ENCODE results near the gene LRRFIP1.
"Not testable (repeated sequence)": the region's sequence is repeated elsewhere in the genome, so short reads cannot be mapped to it uniquely, and the experiment has no call there.

The LRRFIP1 gene

GRCh38 chr2:237652854-237653253, 25.5 kb downstream of the LRRFIP1 start:
- DNase-seq (ENCODE audit: low read depth, low spot score) = no peak
- no peak overlapping the region for H3K4me3 ChIP-seq (ENCODE audit: low read length)

DNA sequence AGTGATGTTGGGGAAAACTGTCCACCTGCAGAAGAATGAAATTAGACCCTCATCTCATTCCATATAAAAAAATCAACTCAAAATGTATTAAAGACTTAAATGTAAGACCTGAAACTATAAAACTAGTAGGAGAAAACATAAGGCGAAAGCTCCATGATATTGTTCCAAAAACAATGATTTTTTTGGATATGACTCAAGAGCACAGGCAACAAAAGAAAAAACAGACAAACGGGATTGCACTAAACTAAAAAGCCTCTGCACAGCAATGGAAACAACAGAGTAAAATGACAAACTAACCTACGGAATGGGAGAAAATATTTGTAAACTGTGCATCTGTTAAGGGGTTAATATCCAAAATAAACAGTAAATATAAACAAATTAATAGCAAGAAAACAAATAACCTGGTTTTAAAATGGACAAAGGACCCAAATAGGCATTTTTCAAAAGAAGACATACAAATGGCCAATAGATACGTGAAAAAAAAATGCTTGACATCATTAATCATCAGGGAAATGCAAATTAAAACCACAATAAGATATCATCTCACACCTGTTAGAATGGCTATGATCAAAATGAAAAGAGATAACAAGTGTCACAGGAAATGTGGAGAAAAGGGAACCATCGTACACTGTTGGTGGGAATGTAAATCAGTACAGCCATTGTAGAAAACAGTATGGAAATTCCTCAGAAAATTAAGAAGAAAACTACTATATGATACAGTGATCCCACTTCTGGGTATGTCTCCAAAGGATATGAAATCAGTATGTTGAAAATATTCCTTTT, 26.6 kb downstream of the LRRFIP1 start:
- H3K4me3 ChIP-seq (ENCODE audit: low read length) = no peak overlapping the region
- DNase-seq (ENCODE audit: low read depth, low spot score) = no peak

DNA sequence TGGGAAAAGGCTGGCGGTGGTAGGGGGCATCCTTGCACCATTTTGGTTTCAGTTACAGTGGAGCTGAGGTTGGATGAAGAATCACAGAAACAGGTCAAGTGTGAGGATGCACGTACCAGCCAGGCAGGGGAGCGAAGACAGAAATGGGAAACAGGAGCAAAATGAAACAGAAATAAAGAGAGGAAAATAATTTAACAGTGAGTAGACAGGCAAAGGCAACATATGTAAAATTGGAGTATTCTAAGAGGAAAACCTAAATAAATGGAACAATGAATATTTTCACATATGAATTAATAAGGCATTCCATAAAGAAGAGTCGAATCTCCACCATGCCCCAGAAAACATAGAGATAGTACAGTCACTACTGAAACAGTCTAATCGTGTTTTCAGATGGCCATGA, 29.7 kb downstream of the LRRFIP1 start:
- H3K4me3 ChIP-seq (ENCODE audit: low read length) = no peak overlapping the region
- no peak for DNase-seq (ENCODE audit: low read depth, low spot score)

DNA sequence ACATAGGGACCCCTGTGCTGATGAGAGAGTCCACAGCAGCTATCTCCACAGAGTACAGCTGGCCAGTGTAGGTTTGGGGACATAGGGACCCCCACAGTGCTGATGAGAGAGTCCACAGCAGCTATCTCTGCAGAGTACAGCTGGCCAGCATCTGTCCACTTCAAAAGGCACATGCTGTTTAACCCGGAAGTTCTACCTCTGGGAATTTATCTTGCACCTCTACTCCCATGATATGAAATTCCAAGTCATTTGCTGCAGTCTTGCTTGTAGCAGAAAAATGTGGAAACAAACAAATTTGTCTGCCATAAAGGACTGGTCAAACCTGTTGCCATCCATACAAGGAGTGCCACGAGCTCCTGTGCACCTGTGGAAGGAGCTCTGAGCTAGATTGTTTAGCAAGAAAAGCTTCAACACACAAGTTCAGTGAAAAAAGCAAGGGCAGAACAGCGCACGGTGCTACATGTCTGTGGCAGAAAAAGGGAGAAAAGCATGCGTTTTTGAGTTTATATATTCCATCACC, 33.1 kb downstream of the LRRFIP1 start:
- no peak for DNase-seq (ENCODE audit: low read depth, low spot score)

GRCh38 chr2:237661270-237661669, 33.9 kb downstream of the LRRFIP1 start:
- no peak overlapping the region for H3K4me3 ChIP-seq (ENCODE audit: low read length)
- DNase-seq (ENCODE audit: low read depth, low spot score) = no peak

More for the DNA sequence above, 33.1 kb downstream of the LRRFIP1 start:
- no peak overlapping the region for H3K4me3 ChIP-seq (ENCODE audit: low read length)

DNA sequence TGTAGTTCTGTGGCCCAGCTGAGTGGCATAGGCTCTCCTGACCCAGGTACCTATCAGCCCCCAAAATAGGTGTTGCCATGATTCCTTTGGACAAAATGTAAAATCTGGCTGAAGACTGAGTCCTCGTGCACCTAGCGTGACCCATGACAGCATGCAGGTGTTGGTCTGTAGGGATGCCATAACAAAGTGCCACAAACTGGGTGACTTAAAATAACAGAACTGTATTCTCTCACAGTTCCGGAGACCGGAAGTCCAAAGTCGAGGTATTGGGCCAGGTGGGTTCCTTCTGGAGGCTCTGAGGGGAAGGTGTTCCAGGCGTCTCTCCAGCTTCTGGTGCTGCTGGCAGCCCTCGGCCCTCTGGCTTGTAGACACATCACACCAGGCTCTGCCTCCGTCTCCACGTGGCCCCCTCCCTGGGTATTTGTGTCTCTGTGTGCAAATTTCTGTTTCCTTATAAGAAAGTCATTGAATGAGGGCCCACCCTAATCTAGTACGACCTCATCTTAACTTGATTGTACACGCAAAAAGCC, 34.5 kb downstream of the LRRFIP1 start:
- DNase-seq (ENCODE audit: low read depth, low spot score) = no peak
- H3K4me3 ChIP-seq (ENCODE audit: low read length) = no peak overlapping the region

GRCh38 chr2:237662671-237663093, 35.3 kb downstream of the LRRFIP1 start:
- DNase-seq (ENCODE audit: low read depth, low spot score) = no peak
- H3K4me3 ChIP-seq (ENCODE audit: low read length) = no peak overlapping the region

- H3K4me3 ChIP-seq (ENCODE audit: low read length) = no peak overlapping the region
- no peak for DNase-seq (ENCODE audit: low read depth, low spot score)
Measured at GRCh38 chr2:237663517-237664110, 36.2 kb downstream of the LRRFIP1 start.

GRCh38 chr2:237664151-237664550, 36.8 kb downstream of the LRRFIP1 start:
- no peak for DNase-seq (ENCODE audit: low read depth, low spot score)
- H3K4me3 ChIP-seq (ENCODE audit: low read length) = no peak overlapping the region

DNA sequence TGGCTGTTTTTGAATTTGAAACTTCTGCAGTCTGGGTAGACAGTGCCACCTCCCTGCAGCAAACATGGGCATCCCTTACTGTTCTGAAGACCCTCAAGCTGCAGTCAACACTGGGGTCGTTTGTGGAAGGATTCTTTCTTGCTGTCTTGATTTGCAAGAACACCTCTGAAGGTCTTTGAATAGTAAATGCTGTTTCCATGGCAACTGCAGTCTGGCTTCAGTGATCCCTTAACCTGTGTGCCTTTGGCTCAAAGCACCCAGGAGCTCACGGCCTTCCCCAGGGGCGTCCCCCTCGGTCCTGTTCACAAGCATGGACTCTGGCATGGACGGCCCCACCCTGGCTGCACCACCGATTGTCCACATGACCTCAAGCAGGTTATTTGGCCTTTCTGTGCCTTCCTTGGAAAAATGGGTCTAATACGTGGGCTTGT, 38.3 kb downstream of the LRRFIP1 start:
- DNase-seq (ENCODE audit: low read depth, low spot score) = no peak
- H3K4me3 ChIP-seq (ENCODE audit: low read length) = no peak overlapping the region

GRCh38 chr2:237666606-237667005, 39.2 kb downstream of the LRRFIP1 start:
- H3K4me3 ChIP-seq (ENCODE audit: low read length) = no peak overlapping the region
- no peak for DNase-seq (ENCODE audit: low read depth, low spot score)

DNA sequence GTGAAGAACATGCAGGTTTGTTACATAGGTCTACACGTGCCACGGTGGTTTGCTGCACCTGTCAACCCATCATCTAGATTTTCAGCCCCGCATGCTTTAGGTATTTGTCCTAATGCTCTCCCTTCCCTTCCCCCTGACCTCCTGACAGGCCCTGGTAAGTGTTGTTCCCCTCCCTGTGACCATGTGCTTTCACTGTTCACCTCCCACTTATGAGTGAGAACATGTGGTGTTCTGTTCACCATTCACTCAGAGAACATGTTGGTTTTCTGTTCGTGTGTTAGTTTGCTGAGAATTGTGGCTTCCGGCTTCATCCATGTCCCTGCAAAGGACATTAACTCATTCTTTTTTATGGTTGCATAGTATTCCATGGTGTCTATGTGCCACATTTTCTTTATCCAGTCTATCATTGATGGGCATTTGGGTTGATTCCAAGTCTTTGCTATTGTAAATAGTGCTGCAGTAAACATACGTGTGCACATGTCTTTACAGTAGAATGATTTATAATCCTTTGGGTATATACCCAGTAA, 39.7 kb downstream of the LRRFIP1 start:
- DNase-seq (ENCODE audit: low read depth, low spot score); H3K4me3 ChIP-seq (ENCODE audit: low read length): not testable (repeated sequence)

- H3K4me3 ChIP-seq (ENCODE audit: low read length) = no peak overlapping the region
- DNase-seq (ENCODE audit: low read depth, low spot score) = no peak
Measured at GRCh38 chr2:237667893-237668292, 40.5 kb downstream of the LRRFIP1 start.

DNA sequence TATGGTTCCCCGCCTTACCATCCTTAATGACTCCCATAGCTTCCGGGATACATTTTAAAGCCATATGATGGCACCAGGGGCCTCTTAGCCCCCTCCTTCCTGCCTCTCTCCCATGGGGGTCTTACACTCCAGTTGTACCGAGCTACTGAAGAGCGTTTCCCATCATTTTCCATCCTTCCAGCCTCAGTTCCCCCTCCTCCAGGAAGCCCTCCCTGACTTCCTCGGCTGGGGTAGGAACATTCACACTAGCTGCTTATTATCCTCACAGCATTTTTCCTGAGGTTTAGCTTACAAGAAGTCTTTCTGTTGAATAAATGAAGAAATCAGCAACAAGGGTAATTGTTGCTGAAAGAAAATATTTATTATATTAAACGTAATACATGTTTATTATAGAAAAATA, 41.1 kb downstream of the LRRFIP1 start:
- no peak for DNase-seq (ENCODE audit: low read depth, low spot score)
- H3K4me3 ChIP-seq (ENCODE audit: low read length) = no peak overlapping the region

- DNase-seq (ENCODE audit: low read depth, low spot score) = no peak
- H3K4me3 ChIP-seq (ENCODE audit: low read length) = no peak overlapping the region
Measured at GRCh38 chr2:237669283-237669627, 41.9 kb downstream of the LRRFIP1 start.

DNA sequence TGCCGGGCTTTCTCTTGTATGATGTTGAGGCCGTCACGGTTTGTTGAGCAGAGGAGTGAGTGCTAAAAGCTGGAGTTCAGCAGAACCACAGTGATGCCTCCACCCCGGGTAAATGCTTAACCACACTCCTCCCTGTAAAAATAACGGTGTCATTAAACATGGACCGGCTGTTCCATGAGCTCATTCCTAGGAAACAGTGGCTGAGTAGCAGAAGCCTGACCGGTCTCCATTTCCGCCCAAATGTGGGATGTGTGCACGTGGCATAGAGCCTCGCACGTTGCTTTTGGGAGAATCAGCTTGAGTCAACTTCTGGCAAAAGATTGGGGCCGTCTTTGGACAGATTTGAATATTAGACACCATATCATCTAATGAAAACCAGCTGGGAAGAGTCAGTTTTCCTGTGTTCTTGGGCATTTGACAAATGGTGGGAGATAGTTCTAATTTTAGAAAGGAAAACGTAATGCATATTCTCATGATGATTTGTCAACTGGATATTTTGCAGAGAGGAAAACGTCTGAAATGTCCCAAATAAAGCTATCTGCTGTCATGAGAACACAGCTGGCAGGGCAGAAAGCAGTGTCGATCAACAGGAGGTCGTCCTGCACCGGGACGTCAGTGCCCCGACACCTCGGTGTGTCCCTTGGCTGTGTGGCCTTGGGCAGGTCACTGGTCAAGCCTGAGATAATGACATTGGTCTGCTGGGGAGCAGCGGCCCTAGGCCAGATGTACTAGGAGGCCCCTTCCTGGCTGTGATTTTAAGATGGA, 42.4 kb downstream of the LRRFIP1 start:
- H3K4me3 ChIP-seq (ENCODE audit: low read length) = no peak overlapping the region

DNA sequence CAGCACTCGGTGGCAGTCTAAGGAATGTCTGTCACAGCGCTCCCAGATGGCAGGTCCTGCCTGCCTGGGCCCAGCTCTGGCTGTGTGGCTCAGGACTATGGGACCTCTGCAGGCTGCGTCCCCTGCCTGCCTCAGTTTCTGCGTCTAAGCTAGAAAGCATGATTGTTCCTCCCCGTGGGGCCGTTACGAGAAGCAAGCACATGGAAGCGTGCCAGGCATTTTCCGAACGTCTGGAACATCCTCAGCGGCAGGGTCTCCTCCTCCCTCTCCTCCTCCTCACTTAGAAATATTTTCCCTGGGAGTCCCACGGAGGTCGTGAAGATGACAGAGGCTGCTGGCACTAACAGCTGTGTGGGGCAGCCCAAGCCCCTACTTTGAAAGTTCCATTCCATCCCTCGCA, 43.3 kb downstream of the LRRFIP1 start:
- no peak overlapping the region for H3K4me3 ChIP-seq (ENCODE audit: low read length)
- DNase-seq (ENCODE audit: low read depth, low spot score) = no peak

More for the DNA sequence above, 42.4 kb downstream of the LRRFIP1 start:
- DNase-seq (ENCODE audit: low read depth, low spot score) = no peak

DNA sequence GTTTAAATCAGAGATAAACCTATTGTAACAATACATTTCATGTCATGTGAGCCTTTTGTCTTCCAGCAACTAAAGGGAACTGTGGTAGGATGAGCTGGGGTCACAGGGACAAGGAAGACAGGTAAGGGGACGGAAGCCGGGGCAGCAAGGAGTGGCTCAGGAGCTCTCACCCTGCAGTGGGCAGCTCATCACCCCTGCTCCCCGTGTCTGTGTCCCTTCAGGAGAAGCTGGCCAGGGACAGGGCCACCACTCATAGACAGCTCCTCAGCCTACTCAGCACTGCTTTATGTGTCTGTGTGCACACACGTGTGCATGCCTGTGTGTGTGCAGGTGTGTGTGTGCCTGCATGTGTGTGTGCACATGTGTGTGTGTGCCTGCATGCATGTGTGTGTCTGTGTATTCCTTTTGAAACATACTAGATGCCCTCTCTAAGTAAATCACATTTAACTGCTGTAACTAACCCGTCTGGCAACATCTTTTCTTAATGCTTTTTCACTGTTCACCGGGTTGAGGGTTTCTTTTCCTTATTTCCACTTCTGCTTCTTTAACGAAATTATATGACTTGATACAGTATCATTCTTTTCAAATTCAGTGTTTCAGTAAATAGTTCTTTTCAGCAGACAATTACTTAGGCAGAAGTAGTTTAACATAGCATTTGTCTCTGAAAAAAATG, 44.2 kb downstream of the LRRFIP1 start:
- no peak for DNase-seq (ENCODE audit: low read depth, low spot score)
- H3K4me3 ChIP-seq (ENCODE audit: low read length) = no peak overlapping the region

DNA sequence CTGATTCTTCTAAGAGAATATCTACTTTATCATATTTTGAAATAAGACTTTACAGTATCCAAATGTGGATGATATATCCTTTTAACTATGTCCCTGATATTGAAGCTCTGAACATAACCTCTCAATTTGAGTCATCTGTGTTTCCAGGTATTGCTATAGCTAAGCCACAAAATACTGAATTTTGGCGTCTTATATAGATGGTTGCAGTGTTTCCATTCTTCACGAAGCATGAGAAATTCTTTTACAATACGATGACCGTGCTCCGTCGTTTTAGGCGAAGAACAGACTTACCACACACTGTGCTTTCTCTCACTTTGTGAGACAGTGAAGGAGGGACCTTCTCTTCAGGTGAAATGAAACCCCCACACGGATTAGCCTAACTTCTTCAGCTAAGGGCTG, 45.3 kb downstream of the LRRFIP1 start:
- peak overlapping the region; percentile 72; the same call in 1 of the 2 replicates for H3K4me3 ChIP-seq (ENCODE audit: low read length)
- DNase-seq (ENCODE audit: low read depth, low spot score) = no peak

Data from Jurkat, Clone E6-1 (cell line).